WTC11 (cell line): ENCODE measurements around the gene CFAP92. TPM values are rescaled to one million over a fixed set of nuclear protein-coding genes. Genes with fewer than 3 reads are reported as not detected.

Experiments
- ATAC-seq: fragments of 200-7000 bp; cut with Tn5 transposase; 2 replicates; pipeline ENCODE4 v1.10.0; 2021; ENCODE audit warnings: mild to moderate bottlenecking, moderate library complexity
- CTCF ChIA-PET: fragments of 300-600 bp; sonication (Branson Sonifier 250); formaldehyde crosslinking; loops from one replicate; lab custom pipeline; 2021; ENCODE audit warnings: antibody characterized with exemption; lab: Charles Lee
- POLR2A ChIA-PET: fragments of 350-600 bp; sonication (Branson Sonifier 250); formaldehyde crosslinking; loops from one replicate; lab custom pipeline; 2021; ENCODE audit warnings: antibody characterized with exemption; lab: Charles Lee
- DNase-seq: peaks from one replicate; pipeline ENCODE4 v3.0.0; 2021; ENCODE audit warnings: low spot score
- H3K27ac Mint-ChIP-seq: 2 replicates; pipeline ENCODE4 v1.8.0; 2021; ENCODE audit warnings: mixed read lengths
- H3K27me3 Mint-ChIP-seq: 2 replicates; pipeline ENCODE4 v1.8.0; 2021; ENCODE audit warnings: low read depth, mild to moderate bottlenecking, moderate library complexity, mixed read lengths
- H3K36me3 Mint-ChIP-seq: 2 replicates; pipeline ENCODE4 v1.8.0; 2021; ENCODE audit warnings: mixed read lengths
- H3K4me1 Mint-ChIP-seq: 2 replicates; pipeline ENCODE4 v1.8.0; 2022; ENCODE audit warnings: mixed read lengths
- H3K4me3 Mint-ChIP-seq: 2 replicates; pipeline ENCODE4 v1.8.0; 2021; ENCODE audit warnings: mild to moderate bottlenecking, moderate library complexity, mixed read lengths
- H3K9me3 Mint-ChIP-seq: 2 replicates; pipeline ENCODE4 v1.8.0; 2021; ENCODE audit warnings: mixed read lengths
- ATF1 ChIP-seq: sonication (generic); formaldehyde crosslinking; IDR thresholded peaks from 2 replicates; pipeline ENCODE4 v1.8.1; 2023; ENCODE audit warnings: mild to moderate bottlenecking, moderate library complexity, missing genetic modification reagents
- CREB1 ChIP-seq: sonication (generic); formaldehyde crosslinking; IDR thresholded peaks from 2 replicates; pipeline ENCODE4 v1.8.0; 2023; ENCODE audit warnings: mild to moderate bottlenecking, missing genetic modification reagents
- CTCF ChIP-seq: fragments of 200-600 bp; IDR thresholded peaks from 2 replicates; pipeline ENCODE4 v1.8.0; 2022; ENCODE audit warnings: antibody characterized with exemption
- ERG ChIP-seq: fragments of 250-450 bp; sonication (Bioruptor Pico); IDR thresholded peaks from 2 replicates; pipeline ENCODE4 v1.8.0; 2021; ENCODE audit warnings: mild to moderate bottlenecking
- ETV6 ChIP-seq: sonication (generic); formaldehyde crosslinking; IDR thresholded peaks from 2 replicates; pipeline ENCODE4 v1.8.1; 2022; ENCODE audit warnings: mild to moderate bottlenecking, missing genetic modification reagents
- FOXP1 ChIP-seq: sonication (generic); formaldehyde crosslinking; IDR thresholded peaks from 2 replicates; pipeline ENCODE4 v1.8.0; 2022; ENCODE audit warnings: missing genetic modification reagents, mild to moderate bottlenecking, moderate library complexity, borderline replicate concordance
- GABPB1 ChIP-seq: sonication (generic); formaldehyde crosslinking; IDR thresholded peaks from 2 replicates; pipeline ENCODE4 v1.8.1; 2023; ENCODE audit warnings: mild to moderate bottlenecking, missing genetic modification reagents
- GTF2I ChIP-seq: fragments of 250-450 bp; sonication (Bioruptor Pico); conservative IDR thresholded peaks from 2 replicates; pipeline ENCODE4 v1.4.0; 2021; ENCODE audit warnings: mild to moderate bottlenecking
- KAT7 ChIP-seq: sonication (generic); formaldehyde crosslinking; IDR thresholded peaks from 2 replicates; pipeline ENCODE4 v1.8.1; 2023; ENCODE audit warnings: missing genetic modification reagents, mild to moderate bottlenecking, borderline replicate concordance
- NR2C2 ChIP-seq: sonication (generic); formaldehyde crosslinking; IDR thresholded peaks from 2 replicates; pipeline ENCODE4 v1.8.0; 2022; ENCODE audit warnings: mild to moderate bottlenecking, missing genetic modification reagents
- PRRX2 ChIP-seq: fragments of 250-450 bp; sonication (Bioruptor Pico); IDR thresholded peaks from 2 replicates; pipeline ENCODE4 v1.8.0; 2021; ENCODE audit warnings: mild to moderate bottlenecking
- RELA ChIP-seq: sonication (generic); formaldehyde crosslinking; IDR thresholded peaks from 2 replicates; pipeline ENCODE4 v1.8.1; 2022; ENCODE audit warnings: missing genetic modification reagents, mild to moderate bottlenecking, borderline replicate concordance
- SMAD4 ChIP-seq: sonication (generic); formaldehyde crosslinking; IDR thresholded peaks from 2 replicates; pipeline ENCODE4 v1.8.0; 2022; ENCODE audit warnings: mild to moderate bottlenecking, missing genetic modification reagents
- ZBTB43 ChIP-seq: sonication (generic); formaldehyde crosslinking; IDR thresholded peaks from 2 replicates; pipeline ENCODE4 v1.8.1; 2023; ENCODE audit warnings: mild to moderate bottlenecking, missing genetic modification reagents
- ZNF121 ChIP-seq: sonication (generic); formaldehyde crosslinking; IDR thresholded peaks from 2 replicates; pipeline ENCODE4 v1.8.0; 2023; ENCODE audit warnings: missing genetic modification reagents
- ZNF219 ChIP-seq: sonication (generic); formaldehyde crosslinking; IDR thresholded peaks from 2 replicates; pipeline ENCODE4 v1.8.0; 2023; ENCODE audit warnings: missing genetic modification reagents, mild to moderate bottlenecking, borderline replicate concordance
- ZNF425 ChIP-seq: fragments of 250-450 bp; sonication (Bioruptor Pico); conservative IDR thresholded peaks from 2 replicates; pipeline ENCODE4 v1.9.0; 2021; ENCODE audit warnings: mild to moderate bottlenecking
- total RNA-seq: library from RNA; stranded (reverse); gene quantifications from 3 replicates; pipeline ENCODE4 v1.2.3, GENCODE V29; 2021
- TF ChIP-seq, protein P1 (sequence below): sonication (generic); formaldehyde crosslinking; IDR thresholded peaks from 2 replicates; pipeline ENCODE4 v1.8.0; 2022; ENCODE audit warnings: missing genetic modification reagents
- TF ChIP-seq, protein P2 (sequence below): sonication (generic); formaldehyde crosslinking; conservative IDR thresholded peaks from 2 replicates; pipeline ENCODE4 v1.8.1; 2022; ENCODE audit warnings: mild to moderate bottlenecking, missing genetic modification reagents

The CFAP92 gene
- total RNA-seq, 1 experiment from 2014 or later = 2.9 TPM

DNA sequence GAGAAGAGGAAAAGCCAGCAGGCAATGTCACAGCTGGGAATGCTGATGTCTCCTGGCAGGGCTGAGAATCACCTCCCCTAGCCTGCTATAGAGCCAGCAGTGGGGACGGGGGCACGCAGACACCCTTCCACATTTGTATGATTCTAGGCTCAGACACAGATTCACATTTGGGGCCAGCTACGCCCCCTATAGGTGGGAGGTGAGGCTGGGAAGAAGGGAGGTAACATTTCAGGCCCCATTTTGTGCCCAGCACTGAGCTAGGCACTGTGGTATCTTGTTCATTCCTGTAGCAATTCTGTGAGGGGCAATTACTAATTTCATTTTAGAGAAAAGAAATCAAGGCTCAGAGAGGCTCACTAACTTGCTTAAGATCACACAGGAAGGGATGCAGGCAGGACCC lies 130.3 kb downstream of the CFAP92 start (continued):
- no peak for TF ChIP-seq ZBTB43 (CRISPR knock-in tag)

DNA sequence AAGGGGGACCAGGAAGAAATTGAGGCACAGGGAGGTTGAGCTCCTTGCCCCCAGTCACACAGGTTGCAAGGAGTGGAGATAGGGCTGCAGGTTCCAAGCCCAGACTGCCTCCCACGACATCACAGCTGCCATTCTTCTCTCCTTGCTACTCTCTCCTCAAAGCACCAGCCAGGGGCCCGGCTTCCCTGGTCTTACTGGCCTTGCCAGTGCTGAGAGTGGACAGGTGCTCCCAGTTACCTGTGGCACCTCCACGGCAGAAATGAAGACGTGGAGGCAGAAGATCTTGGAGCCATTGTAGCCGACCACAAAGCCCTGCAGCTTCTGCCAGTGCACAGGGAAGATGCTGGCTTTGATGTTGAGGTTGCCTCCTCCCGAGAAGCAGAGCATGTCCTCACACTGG lies 132.4 kb downstream of the CFAP92 start:
- Mint-ChIP-seq H3K4me3 (no peak overlapping the region), H3K9me3 (peaks cover 56% of the 10 kb centered on the region), H3K4me1 (peaks cover 15% of the 10 kb centered on the region), H3K27ac (no peak overlapping the region)
- no peak for DNase-seq
- CTCF ChIA-PET = no interaction called here
- no peak for TF ChIP-seq ETV6
- TF ChIP-seq GABPB1 = no peak
- no peak for TF ChIP-seq PRRX2 (CRISPR knock-in tag)
- TF ChIP-seq, protein P1, sequence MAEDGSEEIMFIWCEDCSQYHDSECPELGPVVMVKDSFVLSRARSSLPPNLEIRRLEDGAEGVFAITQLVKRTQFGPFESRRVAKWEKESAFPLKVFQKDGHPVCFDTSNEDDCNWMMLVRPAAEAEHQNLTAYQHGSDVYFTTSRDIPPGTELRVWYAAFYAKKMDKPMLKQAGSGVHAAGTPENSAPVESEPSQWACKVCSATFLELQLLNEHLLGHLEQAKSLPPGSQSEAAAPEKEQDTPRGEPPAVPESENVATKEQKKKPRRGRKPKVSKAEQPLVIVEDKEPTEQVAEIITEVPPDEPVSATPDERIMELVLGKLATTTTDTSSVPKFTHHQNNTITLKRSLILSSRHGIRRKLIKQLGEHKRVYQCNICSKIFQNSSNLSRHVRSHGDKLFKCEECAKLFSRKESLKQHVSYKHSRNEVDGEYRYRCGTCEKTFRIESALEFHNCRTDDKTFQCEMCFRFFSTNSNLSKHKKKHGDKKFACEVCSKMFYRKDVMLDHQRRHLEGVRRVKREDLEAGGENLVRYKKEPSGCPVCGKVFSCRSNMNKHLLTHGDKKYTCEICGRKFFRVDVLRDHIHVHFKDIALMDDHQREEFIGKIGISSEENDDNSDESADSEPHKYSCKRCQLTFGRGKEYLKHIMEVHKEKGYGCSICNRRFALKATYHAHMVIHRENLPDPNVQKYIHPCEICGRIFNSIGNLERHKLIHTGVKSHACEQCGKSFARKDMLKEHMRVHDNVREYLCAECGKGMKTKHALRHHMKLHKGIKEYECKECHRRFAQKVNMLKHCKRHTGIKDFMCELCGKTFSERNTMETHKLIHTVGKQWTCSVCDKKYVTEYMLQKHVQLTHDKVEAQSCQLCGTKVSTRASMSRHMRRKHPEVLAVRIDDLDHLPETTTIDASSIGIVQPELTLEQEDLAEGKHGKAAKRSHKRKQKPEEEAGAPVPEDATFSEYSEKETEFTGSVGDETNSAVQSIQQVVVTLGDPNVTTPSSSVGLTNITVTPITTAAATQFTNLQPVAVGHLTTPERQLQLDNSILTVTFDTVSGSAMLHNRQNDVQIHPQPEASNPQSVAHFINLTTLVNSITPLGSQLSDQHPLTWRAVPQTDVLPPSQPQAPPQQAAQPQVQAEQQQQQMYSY (CRISPR knock-in tag) = no peak
- TF ChIP-seq ZNF425 = no peak
- no peak for TF ChIP-seq ERG (CRISPR knock-in tag)
- no peak for TF ChIP-seq ATF1
- TF ChIP-seq NR2C2 (CRISPR knock-in tag) = no peak
- TF ChIP-seq KAT7 = no peak
- TF ChIP-seq RELA (CRISPR knock-in tag) = no peak
- no peak for TF ChIP-seq GTF2I
- no peak for TF ChIP-seq ZNF121 (CRISPR knock-in tag)
- no peak for TF ChIP-seq CTCF
- no peak for TF ChIP-seq SMAD4
- no peak for TF ChIP-seq FOXP1 (CRISPR knock-in tag)
- TF ChIP-seq, protein P2, sequence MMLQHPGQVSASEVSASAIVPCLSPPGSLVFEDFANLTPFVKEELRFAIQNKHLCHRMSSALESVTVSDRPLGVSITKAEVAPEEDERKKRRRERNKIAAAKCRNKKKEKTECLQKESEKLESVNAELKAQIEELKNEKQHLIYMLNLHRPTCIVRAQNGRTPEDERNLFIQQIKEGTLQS (CRISPR knock-in tag) = no peak
- TF ChIP-seq CREB1 (CRISPR knock-in tag) = no peak
- TF ChIP-seq ZNF219 (CRISPR knock-in tag) = no peak
- TF ChIP-seq, all 79 proteins: peak for 0
- ATAC-seq = no peak
- H3K36me3 Mint-ChIP-seq = peaks cover 45% of the 10 kb centered on the region
- peaks cover 26% of the 10 kb centered on the region for H3K27me3 Mint-ChIP-seq
- POLR2A ChIA-PET = no interaction called here

Other genes with a start within 250 kb of the CFAP92 start
- gene ACAD9, start 114.5 kb downstream of the CFAP92 start, total RNA-seq = 31.2 to 35.2 TPM (median 31.8 TPM) in 3 replicates
- 0.16 to 0.31 TPM (median 0.16 TPM) in 3 replicates for gene EFCC1, start 7.2 kb upstream of the CFAP92 start, total RNA-seq
- not detected in 3 replicates for gene GP9, start 66.7 kb upstream of the CFAP92 start, total RNA-seq
- gene RAB43, start 127.7 kb upstream of the CFAP92 start, total RNA-seq = 20.2 to 34.5 TPM (median 21.0 TPM) in 3 replicates
- 21.4 to 25.0 TPM (median 21.5 TPM) in 3 replicates for gene ISY1, start 167.0 kb upstream of the CFAP92 start, total RNA-seq
- gene CNBP, start 189.8 kb upstream of the CFAP92 start, total RNA-seq = 329 to 390 TPM (median 380 TPM) in 3 replicates